ENCODE data around the gene AFMID.

Gene AFMID

GRCh38 chr17:78225088-78225865 is 38.1 kb downstream of the AFMID start:
- CTCF ChIA-PET: interaction anchor here (1.3 to 4.4 kb wide), 4 partner anchors 10 to 206 kb away, joined by 4 to 27 read pairs (median 6); no protein-coding TSS in a partner anchor
- POLR2A ChIA-PET: interaction anchor here (0.5 kb wide), 1 partner anchor 23 kb away, joined by 8 read pairs; no protein-coding TSS in a partner anchor
- no peak for TF ChIP-seq CTCF (IDR thresholded peaks at IDR 0.05; ENCODE audit: control extremely low read depth, extremely low read depth, low read depth, missing control alignments)
- no peak for DNase-seq (ENCODE audit: extremely low spot score)

- POLR2A ChIA-PET: interaction anchor here (0.9 kb wide), 1 partner anchor 25 kb away, joined by 3 read pairs; no protein-coding TSS in a partner anchor
- CTCF ChIA-PET: interaction anchor here (1.3 to 4.4 kb wide), 5 partner anchors 11 to 207 kb away, joined by 4 to 27 read pairs (median 5); no protein-coding TSS in a partner anchor
- TF ChIP-seq CTCF (IDR thresholded peaks at IDR 0.05; ENCODE audit: control extremely low read depth, extremely low read depth, low read depth, missing control alignments): no peak
- no peak for DNase-seq (ENCODE audit: extremely low spot score)
These were observed 39.0 kb downstream of the AFMID start for GRCh38 chr17:78226055-78226758.

GRCh38 chr17:78226759-78227454 is 39.7 kb downstream of the AFMID start:
- ChIA-PET POLR2A (interaction anchor here (0.9 kb wide), 1 partner anchor 24 kb away, joined by 3 read pairs; no protein-coding TSS in a partner anchor), CTCF (interaction anchor here (1.3 to 4.4 kb wide), 4 partner anchors 11 to 208 kb away, joined by 4 to 27 read pairs (median 6); no protein-coding TSS in a partner anchor)
- no peak for DNase-seq (ENCODE audit: extremely low spot score)
- TF ChIP-seq CTCF (IDR thresholded peaks at IDR 0.05; ENCODE audit: control extremely low read depth, extremely low read depth, low read depth, missing control alignments): no peak

- POLR2A ChIA-PET: no interaction called here
- no peak for TF ChIP-seq CTCF (IDR thresholded peaks at IDR 0.05; ENCODE audit: control extremely low read depth, extremely low read depth, low read depth, missing control alignments)
- CTCF ChIA-PET: interaction anchor here (1.3 to 4.4 kb wide), 3 partner anchors 11 to 133 kb away, joined by 3 to 27 read pairs (median 4); no protein-coding TSS in a partner anchor
- no peak for DNase-seq (ENCODE audit: extremely low spot score)
These were observed 40.3 kb downstream of the AFMID start for GRCh38 chr17:78227455-78227916.

- no peak for TF ChIP-seq CTCF (IDR thresholded peaks at IDR 0.05; ENCODE audit: control extremely low read depth, extremely low read depth, low read depth, missing control alignments)
- no peak for DNase-seq (ENCODE audit: extremely low spot score)
- POLR2A ChIA-PET: no interaction called here
- CTCF ChIA-PET: interaction anchor here (0.8 to 4.4 kb wide), 3 partner anchors 23 to 132 kb away, joined by 3 to 27 read pairs (median 3); no protein-coding TSS in a partner anchor
These were observed 41.0 kb downstream of the AFMID start for GRCh38 chr17:78228176-78228575.
